Activated CD4-positive, CD25-positive, alpha-beta regulatory T cell (primary cell): ENCODE measurements around the gene NAALADL1.
"Not testable (repeated sequence)": the region's sequence is repeated elsewhere in the genome, so short reads cannot be mapped to it uniquely, and the experiment has no call there.

Source experiments
- DNase-seq, 4 experiments: peaks; one replicate each; lab custom pipeline; 2025; lab: John Stamatoyannopoulos, UW

NAALADL1 gene

GRCh38 chr11:65047581-65048422 lies 10.6 kb downstream of the NAALADL1 start:
- peak in 1 of 4 experiments; percentile 18 for DNase-seq

GRCh38 chr11:65045728-65046127 lies 12.6 kb downstream of the NAALADL1 start:
- DNase-seq = no peak

GRCh38 chr11:65045061-65045460 lies 13.3 kb downstream of the NAALADL1 start:
- DNase-seq = no peak

GRCh38 chr11:65043881-65044501 lies 14.4 kb downstream of the NAALADL1 start:
- no peak for DNase-seq

- no peak for DNase-seq
Measured at GRCh38 chr11:65042891-65043290, 15.5 kb downstream of the NAALADL1 start.

GRCh38 chr11:65040847-65041622 lies 17.3 kb downstream of the NAALADL1 start, which contains the start of gene SAC3D1:
SAC3D1 (plus strand) TSS chr11:65041210; CDS start chr11:65041293, 83 bp downstream.
- DNase-seq = peak; percentile 69 to 77 (median 72)

- DNase-seq = no peak
Measured at GRCh38 chr11:65040520-65040846, 17.9 kb downstream of the NAALADL1 start.

GRCh38 chr11:65036931-65037330 lies 21.4 kb downstream of the NAALADL1 start:
- no peak for DNase-seq

GRCh38 chr11:65035579-65035978 lies 22.8 kb downstream of the NAALADL1 start:
- DNase-seq = no peak

GRCh38 chr11:65034423-65034822 lies 23.9 kb downstream of the NAALADL1 start:
- DNase-seq = no peak

GRCh38 chr11:65032216-65032615 lies 26.1 kb downstream of the NAALADL1 start:
- DNase-seq = no peak

GRCh38 chr11:65027213-65028067 lies 30.9 kb downstream of the NAALADL1 start, which contains the start of gene SNX15:
SNX15 (plus strand) TSS chr11:65027439; CDS start chr11:65027538, 99 bp downstream.
- DNase-seq = peak; percentile 71 to 83 (median 81)

GRCh38 chr11:65026810-65027209 lies 31.5 kb downstream of the NAALADL1 start:
- DNase-seq = no peak

GRCh38 chr11:65023502-65023901 lies 34.9 kb downstream of the NAALADL1 start:
- DNase-seq = not testable (repeated sequence)

- DNase-seq = no peak
Measured at GRCh38 chr11:65021509-65021908, 36.8 kb downstream of the NAALADL1 start.

- DNase-seq = no peak
Measured at GRCh38 chr11:65021003-65021402, 37.4 kb downstream of the NAALADL1 start.

- DNase-seq = no peak
Measured at GRCh38 chr11:65019824-65020223, 38.5 kb downstream of the NAALADL1 start.

- no peak for DNase-seq
Measured at GRCh38 chr11:65017937-65018336, 40.4 kb downstream of the NAALADL1 start.

- no peak for DNase-seq
Measured at GRCh38 chr11:65016705-65017104, 41.6 kb downstream of the NAALADL1 start.

- DNase-seq = no peak
Measured at GRCh38 chr11:65014726-65015227, 43.6 kb downstream of the NAALADL1 start.
